Osteocyte (in vitro differentiated cells): ENCODE measurements around the gene UBA3. TPM values are rescaled to one million over a fixed set of nuclear protein-coding genes. Genes with fewer than 3 reads are reported as not detected.

ENCODE experiments used
- DNase-seq: peaks from one replicate; pipeline ENCODE4 v3.0.0; 2021; ENCODE audit warnings: mixed read lengths; ENCODE audit not compliant: unreplicated experiment; ENCODE audit errors: extremely low spot score
- H3K27ac Mint-ChIP-seq: one replicate; pipeline ENCODE4 v1.8.0; 2021; ENCODE audit warnings: mild to moderate bottlenecking, mixed read lengths; ENCODE audit not compliant: unreplicated experiment
- H3K27me3 Mint-ChIP-seq: one replicate; pipeline ENCODE4 v1.8.0; 2021; ENCODE audit warnings: mixed read lengths; ENCODE audit not compliant: unreplicated experiment
- H3K36me3 Mint-ChIP-seq: one replicate; pipeline ENCODE4 v1.8.0; 2021; ENCODE audit warnings: mixed read lengths; ENCODE audit not compliant: unreplicated experiment
- H3K4me1 Mint-ChIP-seq: one replicate; pipeline ENCODE4 v1.8.0; 2021; ENCODE audit warnings: mixed read lengths; ENCODE audit not compliant: unreplicated experiment
- H3K4me3 Mint-ChIP-seq: one replicate; pipeline ENCODE4 v1.8.0; 2021; ENCODE audit warnings: mild to moderate bottlenecking, moderate library complexity, mixed read lengths; ENCODE audit not compliant: unreplicated experiment
- H3K9me3 Mint-ChIP-seq: one replicate; pipeline ENCODE4 v1.8.0; 2021; ENCODE audit warnings: mixed read lengths; ENCODE audit not compliant: unreplicated experiment
- CTCF ChIP-seq: fragments of 200-600 bp; sonication (generic); IDR thresholded peaks from 2 replicates; pipeline ENCODE4 v1.5.0; 2021; ENCODE audit warnings: antibody characterized with exemption, mild to moderate bottlenecking, moderate library complexity
- total RNA-seq: library from RNA; stranded (reverse); gene quantifications from 2 replicates; pipeline ENCODE4 v1.2.1, GENCODE V29; 2021

The UBA3 gene
- total RNA-seq, 1 donor from 2014 or later: 75.0 TPM

- Mint-ChIP-seq H3K4me3 (no peak overlapping the region), H3K27me3 (no peaks in the 10 kb centered on the region), H3K4me1 (peaks cover 14% of the 10 kb centered on the region), H3K9me3 (no peaks in the 10 kb centered on the region), H3K36me3 (peaks cover 33% of the 10 kb centered on the region), H3K27ac (peak overlapping the region; percentile 35)
- DNase-seq: no peak
- no peak for TF ChIP-seq CTCF
Measured at GRCh38 chr3:69104586-69104985, 24.4 kb upstream of the UBA3 start.

- no peak for DNase-seq
- Mint-ChIP-seq H3K4me1 (peaks cover 17% of the 10 kb centered on the region), H3K36me3 (peaks cover 33% of the 10 kb centered on the region), H3K27me3 (no peaks in the 10 kb centered on the region), H3K9me3 (no peaks in the 10 kb centered on the region), H3K27ac (no peak overlapping the region), H3K4me3 (no peak overlapping the region)
- TF ChIP-seq CTCF: no peak
Measured at GRCh38 chr3:69103123-69103522, 23.0 kb upstream of the UBA3 start.

GRCh38 chr3:69102384-69102783 lies 22.2 kb upstream of the UBA3 start:
- no peak overlapping the region for H3K27ac Mint-ChIP-seq
- TF ChIP-seq CTCF: no peak

GRCh38 chr3:69099576-69099975 lies 19.4 kb upstream of the UBA3 start:
- H3K4me1 Mint-ChIP-seq: peaks cover 19% of the 10 kb centered on the region
- no peak for DNase-seq
- no peak for TF ChIP-seq CTCF
- no peak overlapping the region for H3K27ac Mint-ChIP-seq
- no peaks in the 10 kb centered on the region for H3K27me3 Mint-ChIP-seq
- H3K4me3 Mint-ChIP-seq: no peak overlapping the region
- H3K9me3 Mint-ChIP-seq: no peaks in the 10 kb centered on the region
- peaks cover 29% of the 10 kb centered on the region for H3K36me3 Mint-ChIP-seq

More at GRCh38 chr3:69102384-69102783, 22.2 kb upstream of the UBA3 start:
- no peaks in the 10 kb centered on the region for H3K27me3 Mint-ChIP-seq
- no peak overlapping the region for H3K4me3 Mint-ChIP-seq
- H3K36me3 Mint-ChIP-seq: peaks cover 29% of the 10 kb centered on the region
- DNase-seq: no peak
- H3K4me1 Mint-ChIP-seq: peaks cover 21% of the 10 kb centered on the region
- H3K9me3 Mint-ChIP-seq: no peaks in the 10 kb centered on the region

GRCh38 chr3:69097407-69098086 lies 17.4 kb upstream of the UBA3 start:
- H3K4me1 Mint-ChIP-seq: peaks cover 34% of the 10 kb centered on the region
- peaks cover 17% of the 10 kb centered on the region for H3K36me3 Mint-ChIP-seq
- H3K9me3 Mint-ChIP-seq: no peaks in the 10 kb centered on the region
- TF ChIP-seq CTCF: no peak
- no peaks in the 10 kb centered on the region for H3K27me3 Mint-ChIP-seq
- peak overlapping the region; percentile 6 for H3K27ac Mint-ChIP-seq
- DNase-seq: no peak
- H3K4me3 Mint-ChIP-seq: no peak overlapping the region
